HG02610 (cell line): ENCODE results near the gene MPZL1.
A peak's percentile ranks its signal among the peaks of the same experiment; 100 is the strongest.

Experiments
- ATAC-seq: cut with Tn5 transposase; IDR thresholded peaks from one replicate; pipeline ENCODE4 v1.9.1; 2021; ENCODE audit warnings: mild to moderate bottlenecking, moderate library complexity; ENCODE audit not compliant: unreplicated experiment

Gene MPZL1

GRCh38 chr1:167721617-167722151 is at the start of gene MPZL1:
TSS of gene MPZL1 (plus strand) at chr1:167721982. CDS start at chr1:167722152, 170 bp downstream.
- ATAC-seq = peak; percentile 95

GRCh38 chr1:167672831-167673230 is 49.0 kb upstream of the MPZL1 start:
- ATAC-seq = no peak

- ATAC-seq = no peak
Measured at GRCh38 chr1:167673265-167673664, 48.5 kb upstream of the MPZL1 start.

DNA sequence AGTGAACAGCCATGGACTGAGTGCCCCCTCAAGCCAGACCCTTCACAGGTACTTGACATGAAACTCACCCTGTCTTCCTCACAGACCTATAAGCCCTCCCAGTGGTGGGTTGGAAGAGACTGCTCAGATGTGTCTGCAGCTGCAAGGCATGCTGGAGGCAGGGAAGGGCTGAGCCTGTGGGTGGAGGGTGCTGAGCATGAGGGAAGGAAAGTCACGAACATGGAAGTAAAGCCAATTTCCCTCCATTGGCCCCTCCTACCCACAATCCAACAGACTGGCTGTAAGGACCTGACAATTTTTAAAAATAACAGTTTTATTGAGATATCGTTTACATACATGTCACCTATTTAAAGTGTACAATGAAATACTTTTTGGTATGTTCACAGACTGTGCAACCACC is 47.6 kb upstream of the MPZL1 start:
- peak; percentile 1 for ATAC-seq

DNA sequence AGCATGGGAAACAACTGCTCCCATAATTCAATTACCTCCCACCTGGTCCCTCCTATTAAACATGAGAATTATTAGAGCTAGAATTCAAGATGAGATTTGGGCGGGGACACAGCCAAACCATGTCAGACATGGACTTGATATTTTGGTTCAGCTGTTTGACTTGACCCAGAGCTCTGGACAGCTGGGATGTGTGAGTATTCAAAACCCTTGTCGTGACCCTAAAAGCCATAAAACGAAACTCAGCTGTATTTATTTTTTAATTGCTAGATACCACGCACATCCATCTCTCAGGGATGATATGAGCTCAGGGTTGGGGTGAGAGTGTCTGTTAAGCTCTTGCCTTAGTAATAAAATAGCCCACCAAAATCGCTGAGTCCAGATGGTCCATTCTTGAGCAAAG is 46.3 kb upstream of the MPZL1 start:
- ATAC-seq = no peak

GRCh38 chr1:167676205-167676915 is 45.4 kb upstream of the MPZL1 start:
- ATAC-seq = peak; percentile 62

GRCh38 chr1:167676916-167677848 is 44.6 kb upstream of the MPZL1 start:
- peak; percentile 44 for ATAC-seq

DNA sequence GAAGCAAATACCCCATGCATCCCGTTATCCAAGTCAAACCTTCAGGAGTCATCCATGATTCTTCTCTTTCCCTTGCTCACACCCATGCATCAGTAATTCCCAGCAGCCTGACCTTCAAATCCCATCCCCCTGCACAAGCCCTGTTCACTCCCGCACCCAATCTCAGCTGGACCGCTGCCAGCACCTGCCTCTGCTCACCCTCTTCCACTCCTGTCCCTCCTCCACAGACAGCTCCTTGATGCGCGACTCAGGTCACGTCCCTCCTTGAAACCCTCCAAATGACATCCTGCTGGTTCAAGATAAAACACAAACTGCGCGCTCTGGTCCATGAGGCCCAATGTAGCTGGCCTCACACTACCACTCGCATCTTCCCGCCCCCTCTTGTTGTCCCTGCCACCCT is 43.4 kb upstream of the MPZL1 start:
- no peak for ATAC-seq

DNA sequence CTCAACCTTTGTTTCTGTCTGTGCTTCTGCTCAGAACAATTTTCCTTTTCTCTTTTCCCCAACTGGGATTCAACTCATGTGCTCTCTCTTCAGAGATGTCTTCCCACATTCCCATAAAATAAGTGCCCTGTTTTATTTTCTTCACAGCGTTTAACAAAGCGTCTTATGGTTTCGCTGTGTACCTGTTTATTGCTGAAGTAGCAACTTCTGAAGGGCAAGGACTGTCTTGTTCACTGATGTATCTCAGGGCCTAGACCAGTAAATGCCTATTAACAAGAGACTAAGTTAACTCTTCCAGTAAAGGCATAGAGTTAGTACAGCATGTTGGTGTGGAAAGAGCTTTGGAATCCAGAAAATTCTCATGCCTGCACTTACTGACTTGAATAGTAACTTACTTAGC is 42.9 kb upstream of the MPZL1 start:
- ATAC-seq = no peak

DNA sequence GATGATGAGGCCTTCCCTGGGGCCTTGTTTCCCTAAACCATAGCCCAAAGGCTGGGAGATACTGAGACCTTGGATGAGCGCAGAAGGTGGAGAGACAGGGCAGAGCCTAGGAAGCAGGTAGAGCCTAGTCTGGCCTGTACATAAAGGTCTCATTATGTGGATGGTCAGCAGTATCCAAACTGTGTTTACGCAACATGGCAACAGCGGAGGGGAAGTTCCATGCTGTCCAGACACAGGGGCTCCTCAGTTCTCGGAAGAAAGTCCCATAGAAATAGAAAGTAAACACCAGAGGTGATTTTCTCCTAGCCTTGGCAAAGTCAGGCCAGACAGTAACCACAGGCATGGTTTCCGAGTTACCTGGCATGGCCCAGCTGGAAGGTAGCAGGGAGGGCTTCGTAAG is 42.1 kb upstream of the MPZL1 start:
- ATAC-seq = no peak

GRCh38 chr1:167681024-167681423 is 40.8 kb upstream of the MPZL1 start:
- ATAC-seq = no peak

GRCh38 chr1:167681451-167682098 is 40.2 kb upstream of the MPZL1 start:
- peak; percentile 26 for ATAC-seq

- ATAC-seq = no peak
Measured at GRCh38 chr1:167683226-167683625, 38.6 kb upstream of the MPZL1 start.

DNA sequence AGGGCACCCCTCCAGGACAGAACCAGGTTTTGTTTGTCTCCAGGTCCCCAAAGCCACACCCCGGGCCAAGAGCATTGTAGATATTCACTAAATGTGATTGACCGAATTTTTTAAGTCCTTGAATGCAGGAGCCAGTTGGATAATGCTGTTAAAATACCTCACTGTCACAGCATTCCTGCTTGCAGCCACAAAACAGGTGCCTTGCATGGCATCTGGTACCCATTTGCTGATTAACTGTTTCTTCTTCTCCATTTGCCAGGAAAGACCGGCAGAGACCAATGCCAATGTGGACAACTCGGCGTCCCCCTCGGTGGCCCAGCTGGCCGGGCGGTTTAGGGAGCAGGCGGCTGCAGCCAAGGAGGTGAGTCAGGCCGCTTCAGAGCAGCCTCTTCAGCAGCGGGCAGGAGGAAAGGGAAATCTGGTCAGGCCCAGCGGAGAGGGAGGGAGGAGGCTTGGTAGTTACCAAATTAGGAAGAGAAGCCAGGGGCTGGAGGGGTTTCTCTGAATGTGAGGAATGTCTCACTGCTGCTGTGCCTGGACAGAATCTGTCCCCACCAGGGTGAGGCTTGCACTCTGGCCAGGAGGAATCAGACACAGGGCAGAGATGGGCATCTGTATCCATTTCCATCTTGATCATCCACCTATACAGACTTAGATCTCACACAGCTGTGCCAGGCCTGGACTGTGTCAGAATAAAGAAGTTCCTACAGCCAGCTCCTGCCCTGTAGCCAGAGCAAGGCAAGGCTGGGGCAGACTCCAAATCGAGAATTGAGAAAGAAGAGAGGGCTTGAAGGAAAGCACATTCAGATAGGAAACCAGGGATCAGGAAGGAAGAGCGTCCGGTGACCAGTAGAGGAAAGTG is 37.9 kb upstream of the MPZL1 start:
- ATAC-seq = no peak

- ATAC-seq = no peak
Measured at GRCh38 chr1:167685844-167686243, 35.9 kb upstream of the MPZL1 start.

GRCh38 chr1:167687919-167688519 is 33.8 kb upstream of the MPZL1 start:
- no peak for ATAC-seq

DNA sequence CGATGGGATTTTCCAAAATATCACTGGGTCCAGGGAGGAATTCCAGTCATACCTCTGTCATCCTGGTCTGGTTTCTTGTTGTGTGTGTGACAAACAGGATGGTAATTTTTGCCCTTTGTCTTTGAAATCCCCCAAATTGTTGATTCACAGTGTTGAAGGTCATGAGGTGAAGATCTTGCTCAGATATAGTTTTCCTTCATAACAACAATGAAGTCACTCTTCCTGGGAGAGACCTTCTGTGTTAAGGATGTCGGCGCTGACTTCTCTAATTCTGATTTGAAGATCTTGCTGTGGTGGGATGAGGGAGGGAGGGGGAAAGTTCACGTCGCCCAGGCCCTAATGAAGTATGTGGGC is 32.2 kb upstream of the MPZL1 start:
- no peak for ATAC-seq

DNA sequence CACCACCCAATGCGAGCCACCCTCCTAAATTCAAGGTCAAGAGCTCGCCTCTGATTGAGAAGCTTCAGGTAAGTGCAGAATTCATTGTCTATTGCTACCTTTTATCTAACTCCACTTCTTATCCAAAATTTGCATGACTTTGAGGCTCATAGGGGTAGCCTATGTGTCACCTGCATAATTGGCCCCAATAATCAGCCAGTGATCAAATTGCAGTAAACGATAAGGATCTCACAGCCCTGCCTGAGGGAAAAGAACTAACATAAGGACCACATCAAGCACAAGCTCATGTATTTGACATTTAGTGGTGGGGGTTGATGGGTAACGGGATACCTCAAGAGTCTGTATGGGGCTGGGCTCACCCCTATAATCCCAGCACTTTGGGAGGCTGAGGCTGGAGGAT is 31.7 kb upstream of the MPZL1 start:
- ATAC-seq = no peak

DNA sequence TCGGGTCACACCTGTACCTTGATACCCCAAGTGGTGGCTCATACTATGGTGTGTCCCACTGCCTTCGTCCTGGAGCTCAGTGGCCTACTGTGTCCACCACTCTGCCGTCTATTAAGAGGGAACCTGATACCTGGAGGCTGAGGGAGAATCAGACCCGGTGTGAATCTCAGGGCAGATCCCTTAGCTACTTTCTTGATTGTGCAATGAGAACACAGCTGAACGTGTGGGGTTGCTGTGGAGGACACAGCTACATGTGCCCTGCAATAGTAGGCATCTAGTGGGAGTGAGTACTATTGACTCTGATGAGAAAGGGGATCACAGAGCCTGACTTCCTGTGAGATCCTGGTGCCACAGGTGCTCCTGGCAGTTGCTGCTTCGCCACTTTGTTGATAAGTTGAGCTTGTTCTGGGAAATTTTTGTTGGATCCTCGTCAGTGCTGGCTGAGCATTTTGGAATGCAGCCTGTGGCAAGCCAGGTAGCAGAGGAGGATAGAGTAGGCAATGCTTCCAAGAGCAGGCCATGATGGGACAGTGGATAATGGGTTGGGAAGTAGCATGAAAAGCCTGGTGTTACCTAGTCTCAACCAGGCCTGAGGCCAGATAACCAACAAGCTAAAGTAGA is 28.2 kb upstream of the MPZL1 start:
- ATAC-seq = no peak

- no peak for ATAC-seq
Measured at GRCh38 chr1:167694691-167695090, 27.1 kb upstream of the MPZL1 start.
